BJ (cell line): Measurements from ENCODE around the gene TACR2. TPM values are rescaled to one million over a fixed set of nuclear protein-coding genes. Genes with fewer than 3 reads are reported as not detected.

Experiments
- CTCF ChIA-PET: fragments of 350-600 bp; formaldehyde crosslinking; extraction: SDS; loops from one replicate; lab custom pipeline; 2021; ENCODE audit warnings: antibody characterized with exemption, inconsistent platforms; lab: Yijun Ruan, JAX
- POLR2A ChIA-PET: fragments of 300-600 bp; sonication (Branson Sonifier 250); formaldehyde crosslinking; extraction: SDS; loops from one replicate; lab custom pipeline; 2021; ENCODE audit warnings: antibody characterized with exemption; lab: Charles Lee
- DNase-seq: peaks from one replicate; pipeline ENCODE4 v3.0.0-alpha.2; 2011; ENCODE audit warnings: low read depth
- H3K27me3 ChIP-seq: 2 replicates; pipeline ENCODE4 v1.6.0; 2011; ENCODE audit warnings: low read length; ENCODE audit not compliant: control insufficient read depth, insufficient read depth
- H3K36me3 ChIP-seq: 2 replicates; pipeline ENCODE4 v1.5.1; 2011; ENCODE audit warnings: low read length; ENCODE audit not compliant: control insufficient read depth, insufficient read depth
- H3K4me3 ChIP-seq: 2 replicates; pipeline ENCODE4 v1.5.1; 2011; ENCODE audit warnings: low read depth, mild to moderate bottlenecking, control low read depth, low read length
- CTCF ChIP-seq: IDR thresholded peaks from 2 replicates; pipeline ENCODE4 v1.5.1; 2011; ENCODE audit warnings: low read depth, mild to moderate bottlenecking, control low read depth, inconsistent platforms, low read length, moderate library complexity; ENCODE audit not compliant: insufficient read depth
- polyA plus RNA-seq: library from polyadenylated mRNA; depleted of rRNA; stranded (reverse); fragments of >200 nt; gene quantifications from 2 replicates; pipeline ENCODE4 v1.2.3, GENCODE V29; 2011

The TACR2 gene
- polyA plus RNA-seq, 1 experiment, result 0.09 TPM

- Histone ChIP-seq H3K36me3 (no peaks in the 10 kb centered on the region), H3K4me3 (no peak overlapping the region), H3K27me3 (peaks cover 18% of the 10 kb centered on the region)
- no peak for DNase-seq
- TF ChIP-seq CTCF, result no peak
- ChIA-PET CTCF (interaction anchor here (1.6 to 3.6 kb wide), 2 partner anchors 87 to 96 kb away, joined by 4 to 16 read pairs; no protein-coding TSS in a partner anchor), POLR2A (no interaction called here)
Measured at GRCh38 chr10:69419744-69420126, 3.0 kb upstream of the TACR2 start.

GRCh38 chr10:69419096-69419743 lies 2.5 kb upstream of the TACR2 start:
- no peak overlapping the region for H3K4me3 ChIP-seq
- TF ChIP-seq CTCF, result no peak
- CTCF ChIA-PET, result interaction anchor here (0.7 to 3.6 kb wide), 5 partner anchors 8 to 96 kb away, joined by 4 to 16 read pairs (median 5); no protein-coding TSS in a partner anchor
- peaks cover 18% of the 10 kb centered on the region for H3K27me3 ChIP-seq
- no peaks in the 10 kb centered on the region for H3K36me3 ChIP-seq
- DNase-seq, result no peak
- POLR2A ChIA-PET, result no interaction called here

- DNase-seq, result no peak
- CTCF ChIA-PET, result interaction anchor here (1.0 to 3.6 kb wide), 8 partner anchors 9 to 325 kb away, joined by 3 to 16 read pairs (median 4); no protein-coding TSS in a partner anchor
- TF ChIP-seq CTCF, result no peak
Measured at GRCh38 chr10:69418052-69418752, 1.5 kb upstream of the TACR2 start.

GRCh38 chr10:69417542-69417941 lies 824 bp upstream of the TACR2 start:
- Histone ChIP-seq H3K36me3 (no peaks in the 10 kb centered on the region), H3K27me3 (peaks cover 13% of the 10 kb centered on the region), H3K4me3 (no peak overlapping the region)
- no peak for DNase-seq
- no peak for TF ChIP-seq CTCF
- POLR2A ChIA-PET, result no interaction called here
- CTCF ChIA-PET, result interaction anchor here (1.0 to 3.6 kb wide), 9 partner anchors 8 to 324 kb away, joined by 3 to 16 read pairs (median 4); no protein-coding TSS in a partner anchor

More at GRCh38 chr10:69418052-69418752, 1.5 kb upstream of the TACR2 start:
- POLR2A ChIA-PET, result no interaction called here
- Histone ChIP-seq H3K4me3 (no peak overlapping the region), H3K27me3 (peaks cover 13% of the 10 kb centered on the region), H3K36me3 (no peaks in the 10 kb centered on the region)

GRCh38 chr10:69415951-69416350 lies 767 bp downstream of the TACR2 start:
- TF ChIP-seq CTCF, result no peak
- Histone ChIP-seq H3K4me3 (no peak overlapping the region), H3K27me3 (peaks cover 10% of the 10 kb centered on the region), H3K36me3 (no peaks in the 10 kb centered on the region)
- no peak for DNase-seq
- POLR2A ChIA-PET, result no interaction called here
- CTCF ChIA-PET, result interaction anchor here (0.7 to 0.8 kb wide), 2 partner anchors 91 to 92 kb away, joined by 3 to 4 read pairs; no protein-coding TSS in a partner anchor
